ENCODE data around the gene CMKLR1.

CMKLR1 gene

DNA sequence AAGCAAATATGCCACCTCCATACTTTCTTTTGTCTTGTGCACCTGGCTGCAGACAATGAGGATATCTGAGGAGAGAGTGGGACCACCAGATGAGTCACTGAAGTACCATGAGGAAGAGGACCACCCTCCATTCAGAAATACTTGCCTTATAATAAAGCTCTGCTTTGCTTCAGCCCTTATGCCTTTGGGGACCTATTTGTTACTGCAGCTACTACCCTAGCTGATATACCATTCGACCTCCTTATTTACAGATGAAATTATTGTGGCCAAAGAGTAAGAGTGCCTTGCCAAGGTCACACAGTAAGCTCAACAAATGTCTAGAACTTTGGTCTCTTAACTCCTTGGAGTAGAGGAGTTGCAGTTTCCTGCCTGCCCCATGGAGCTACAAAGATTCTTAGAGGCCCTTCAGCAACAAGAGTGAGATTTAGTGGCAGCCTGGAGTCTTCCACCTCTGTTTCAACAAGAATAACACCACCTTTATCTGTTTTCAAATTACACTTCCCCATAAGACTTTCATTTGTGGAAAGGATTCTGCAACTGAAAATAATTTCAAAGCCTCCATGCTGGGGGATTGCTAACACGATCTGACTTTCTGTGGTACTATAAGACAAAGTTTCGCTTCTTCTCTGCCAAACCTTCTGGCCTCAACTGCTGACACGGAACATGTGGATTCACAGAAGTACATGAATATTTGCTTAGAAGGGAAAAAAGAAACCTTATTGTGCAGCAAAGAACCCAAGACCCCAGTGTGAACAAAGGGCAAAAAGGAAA is 3.6 kb downstream of the CMKLR1 start:
- DNase-seq (ENCODE audit: low spot score): no peak

DNA sequence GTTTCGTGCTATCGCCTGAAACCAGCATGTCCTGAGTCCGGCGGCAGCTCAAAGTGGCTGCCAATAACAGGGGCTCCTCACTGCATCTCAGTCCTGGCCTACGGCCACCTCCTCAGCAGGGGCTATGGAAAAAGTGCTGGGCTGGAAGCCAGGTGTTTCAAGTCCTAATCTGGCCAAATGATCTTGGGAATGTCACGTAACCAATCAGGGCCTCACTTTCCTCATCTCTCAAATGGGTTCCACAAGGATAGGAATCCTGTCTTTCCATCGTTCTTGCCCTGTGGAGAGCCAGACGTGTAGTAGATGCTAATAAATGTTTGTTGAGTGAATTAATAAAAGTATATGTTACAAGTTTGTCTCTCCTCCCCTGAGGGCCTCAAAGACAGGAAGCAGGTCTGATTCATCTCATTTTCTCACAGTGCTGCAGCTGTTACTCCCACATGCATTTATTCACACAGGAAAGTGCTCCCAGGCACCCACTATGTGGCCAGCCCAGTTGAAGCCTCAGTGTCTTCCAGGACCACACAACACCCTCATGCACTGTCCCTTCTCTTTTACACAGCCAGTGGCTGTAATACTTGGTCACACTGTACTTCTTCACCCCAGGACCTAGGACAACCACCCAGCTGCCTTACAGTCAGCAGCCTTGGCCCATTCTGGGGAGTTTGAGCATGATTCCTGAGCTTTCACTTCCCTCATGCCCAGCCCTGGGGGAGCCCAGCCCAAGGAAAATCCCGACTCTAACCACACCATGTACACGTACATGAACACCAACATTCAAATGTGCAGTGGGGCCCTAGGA is 5.0 kb downstream of the CMKLR1 start:
- DNase-seq (ENCODE audit: low spot score): peak; percentile 39

DNA sequence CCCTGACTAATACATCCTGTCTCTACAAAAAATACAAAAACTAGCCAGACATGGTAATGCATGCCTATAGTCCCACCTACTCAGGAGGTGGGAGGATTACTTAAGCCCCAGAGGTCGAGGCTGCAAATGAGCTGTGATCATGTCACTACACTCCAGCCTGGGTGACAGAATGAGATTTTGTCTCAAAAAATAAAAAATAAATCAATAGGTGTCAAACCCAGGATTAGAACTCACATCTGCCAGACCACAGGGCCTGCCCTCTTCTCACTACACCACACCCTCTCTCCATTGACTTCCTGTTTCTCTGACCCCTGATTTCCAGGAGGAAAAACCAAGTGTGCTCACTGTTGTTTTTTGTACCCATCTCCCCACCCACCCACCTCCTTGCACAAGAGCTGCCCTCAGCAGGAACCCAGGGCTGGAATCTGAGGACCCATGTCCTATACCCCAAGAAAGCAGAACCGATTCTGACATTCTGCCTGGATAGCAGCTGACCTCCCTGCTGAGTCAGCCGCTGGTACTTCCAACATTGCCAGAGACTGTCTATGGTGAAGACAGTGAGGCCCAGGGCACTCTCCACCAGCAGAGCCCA is 6.2 kb downstream of the CMKLR1 start:
- peak; percentile 56 for DNase-seq (ENCODE audit: low spot score)

DNA sequence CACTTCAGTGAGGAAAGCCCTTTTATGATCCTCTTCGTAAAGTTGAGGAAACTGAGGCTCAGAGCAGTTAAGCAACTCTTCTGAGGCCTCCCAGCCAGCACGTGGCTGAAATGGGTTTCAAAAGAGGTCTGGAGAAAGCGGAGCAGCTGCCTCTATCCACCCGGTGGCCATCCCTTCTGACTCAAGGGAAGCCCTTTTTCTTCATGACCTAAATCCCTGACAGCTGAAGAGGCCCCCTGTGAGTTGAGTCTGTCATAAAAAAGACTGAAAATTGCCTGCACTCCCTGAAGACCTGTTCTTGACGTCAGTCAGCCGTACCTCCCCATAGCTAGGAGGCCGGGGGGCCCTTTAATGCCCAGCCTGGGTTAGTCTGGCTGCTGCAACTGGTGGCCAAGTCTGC is 10.7 kb downstream of the CMKLR1 start:
- DNase-seq (ENCODE audit: low spot score): no peak

DNA sequence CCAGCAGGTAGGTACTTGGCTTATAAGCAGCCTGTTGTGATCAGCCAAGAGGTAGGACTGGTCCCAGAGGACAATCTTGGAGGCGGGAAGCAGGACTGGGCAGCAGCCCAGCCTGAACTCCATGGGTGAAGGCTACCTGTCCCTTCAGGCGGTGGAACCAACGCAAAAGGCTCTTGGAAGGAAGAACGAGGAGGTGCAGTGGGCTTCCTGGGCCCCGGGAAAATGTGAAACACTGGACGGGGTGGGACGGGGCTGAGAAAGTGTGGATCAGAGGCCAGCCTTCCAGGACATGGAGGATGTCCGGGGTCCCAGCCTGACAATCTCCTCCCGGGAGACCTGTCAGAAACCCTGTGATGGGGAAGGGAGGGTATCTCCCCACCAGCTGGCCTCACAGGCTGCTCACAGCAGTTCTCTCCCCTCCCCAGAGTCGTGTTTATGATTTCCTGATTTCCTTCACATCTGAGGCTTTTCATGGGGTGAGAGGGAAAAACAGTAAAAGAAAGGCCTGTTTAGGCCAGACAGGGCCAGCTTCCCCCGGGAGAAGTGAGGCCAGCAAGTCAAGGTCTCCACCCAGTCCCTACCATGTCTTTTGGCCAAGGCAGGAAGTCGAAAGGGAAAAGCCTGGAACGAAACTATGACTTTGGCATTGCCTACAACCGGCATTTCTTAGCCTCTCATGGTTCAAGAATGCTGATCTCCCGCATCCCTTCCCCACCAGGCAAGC is 11.3 kb downstream of the CMKLR1 start:
- DNase-seq (ENCODE audit: low spot score): peak; percentile 26

DNA sequence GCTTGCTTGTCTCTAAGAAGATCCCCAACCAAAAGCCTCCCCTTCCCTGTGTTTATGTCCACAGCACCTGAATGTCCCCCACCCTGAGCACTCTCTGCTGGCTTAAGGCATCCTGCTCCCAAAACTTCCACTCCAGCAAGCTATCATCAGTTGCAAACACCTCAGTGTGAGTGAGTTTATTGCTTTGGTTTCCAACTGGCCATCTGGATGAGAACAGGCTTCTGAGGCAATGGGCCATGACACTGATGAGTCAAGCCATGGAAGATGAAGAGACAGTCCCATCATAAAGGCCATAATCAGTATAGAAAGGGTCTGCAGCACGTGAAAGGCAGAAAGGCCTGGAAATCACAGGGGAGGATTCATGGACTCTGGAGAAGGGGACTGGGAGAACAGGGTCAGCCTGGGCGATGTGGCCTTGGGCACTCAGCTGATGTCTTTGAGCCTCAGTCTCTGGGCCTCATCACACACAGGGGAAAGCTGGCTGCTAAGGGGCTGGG is 12.8 kb downstream of the CMKLR1 start:
- DNase-seq (ENCODE audit: low spot score): no peak

DNA sequence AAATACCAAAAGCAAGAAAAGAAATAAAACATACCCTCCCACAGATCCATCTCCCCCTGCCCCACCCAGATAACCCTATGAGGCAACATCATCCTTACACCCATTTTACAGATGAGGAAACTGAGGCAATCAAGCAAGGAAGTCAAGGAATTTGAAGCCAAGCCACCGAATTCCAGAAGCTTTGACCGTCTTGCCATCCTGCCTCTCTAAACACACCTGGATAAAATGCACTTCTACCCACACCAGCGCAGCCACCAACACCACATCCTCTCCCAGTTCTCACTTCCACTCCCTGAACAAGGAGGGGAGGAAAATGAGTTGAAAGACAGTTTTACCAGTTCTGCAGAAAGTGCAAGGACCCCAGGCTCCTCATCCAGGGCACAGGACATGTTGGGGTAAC is 13.6 kb downstream of the CMKLR1 start:
- no peak for DNase-seq (ENCODE audit: low spot score)

DNA sequence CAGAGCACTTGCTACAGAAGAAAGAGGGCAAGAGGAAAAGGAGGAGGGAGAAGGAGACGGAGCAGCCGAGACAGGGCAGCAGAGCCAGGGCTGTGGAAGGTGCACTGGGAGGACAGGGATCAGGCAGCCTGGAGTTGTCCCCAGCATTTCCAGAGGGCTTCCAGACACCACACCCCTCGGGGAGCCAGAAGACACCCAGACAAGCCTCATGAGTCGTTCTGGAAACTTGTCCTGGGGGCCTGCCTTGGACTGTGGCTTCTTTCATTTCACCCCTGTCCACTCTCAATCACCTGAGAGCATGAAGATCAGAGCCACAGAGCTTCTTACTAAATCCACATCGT is 14.1 kb downstream of the CMKLR1 start:
- DNase-seq (ENCODE audit: low spot score): no peak

DNA sequence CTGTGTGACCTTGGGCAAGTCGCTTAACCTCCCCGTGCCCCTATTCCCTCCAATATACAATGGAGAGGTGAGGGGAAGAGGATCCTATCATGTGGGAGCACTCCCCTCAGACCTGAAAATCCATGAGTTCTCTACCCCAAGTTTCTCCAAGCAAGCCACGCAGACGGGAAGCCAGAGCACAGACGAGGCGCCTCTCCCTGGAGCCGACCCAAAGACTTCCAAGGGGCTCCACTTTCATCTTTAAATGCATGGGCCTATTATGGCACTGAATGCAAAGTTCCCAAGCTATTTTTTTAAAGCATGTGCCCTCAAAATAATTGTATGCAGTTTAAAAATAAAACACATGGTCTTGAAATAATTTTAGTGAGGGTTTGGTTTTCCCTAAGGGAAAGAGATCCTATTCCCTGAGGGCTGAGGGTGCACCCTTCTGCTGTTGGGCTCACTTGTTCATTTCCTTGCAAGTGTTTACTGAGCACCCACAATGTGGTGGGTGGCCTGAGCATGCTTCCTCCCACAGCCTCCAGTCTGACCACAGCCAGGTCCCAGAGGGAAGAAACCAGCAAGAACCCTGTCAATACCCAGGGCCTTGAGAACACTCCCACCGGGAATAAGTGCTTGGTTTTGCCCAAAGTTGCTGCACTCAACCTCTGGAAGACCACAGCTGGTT is 14.6 kb downstream of the CMKLR1 start:
- no peak for DNase-seq (ENCODE audit: low spot score)

DNA sequence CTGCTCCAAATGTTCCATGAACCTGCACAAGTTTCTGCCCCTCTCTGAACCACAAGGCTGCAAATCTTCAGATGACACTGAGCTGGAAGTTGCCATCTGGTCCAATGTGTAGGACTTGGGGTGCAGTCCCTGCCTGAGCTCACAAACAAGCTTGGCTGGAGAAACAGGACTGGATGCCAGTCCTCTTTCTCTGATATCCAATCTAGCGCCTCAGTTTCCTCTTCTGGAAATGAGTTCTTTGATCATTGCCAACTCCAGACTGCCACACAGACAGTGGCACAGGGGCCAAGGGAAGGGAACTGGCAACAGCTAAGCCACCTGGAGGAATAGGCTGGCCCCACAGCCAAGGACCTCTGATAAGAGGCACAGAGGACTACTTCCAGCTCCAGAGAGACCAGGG is 15.5 kb downstream of the CMKLR1 start:
- DNase-seq (ENCODE audit: low spot score): no peak

DNA sequence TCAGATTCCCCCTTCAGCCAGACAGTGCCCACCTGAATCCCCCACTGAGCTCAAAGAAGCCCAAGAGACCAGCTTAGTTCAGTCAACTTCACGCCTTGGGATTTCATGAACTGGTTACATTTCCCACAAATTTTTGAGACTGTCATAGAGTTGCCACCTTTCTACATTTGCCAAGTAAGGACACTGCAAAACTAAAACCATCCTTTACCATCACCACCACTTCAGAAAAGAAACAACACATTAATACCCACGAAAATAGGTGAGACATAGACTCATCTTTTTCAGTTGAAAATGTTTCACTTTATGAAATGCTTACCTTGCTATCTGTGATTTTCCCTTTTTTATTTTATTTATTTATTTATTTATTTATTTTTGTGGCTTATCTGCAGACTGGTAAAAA is 16.1 kb downstream of the CMKLR1 start:
- DNase-seq (ENCODE audit: low spot score): no peak

DNA sequence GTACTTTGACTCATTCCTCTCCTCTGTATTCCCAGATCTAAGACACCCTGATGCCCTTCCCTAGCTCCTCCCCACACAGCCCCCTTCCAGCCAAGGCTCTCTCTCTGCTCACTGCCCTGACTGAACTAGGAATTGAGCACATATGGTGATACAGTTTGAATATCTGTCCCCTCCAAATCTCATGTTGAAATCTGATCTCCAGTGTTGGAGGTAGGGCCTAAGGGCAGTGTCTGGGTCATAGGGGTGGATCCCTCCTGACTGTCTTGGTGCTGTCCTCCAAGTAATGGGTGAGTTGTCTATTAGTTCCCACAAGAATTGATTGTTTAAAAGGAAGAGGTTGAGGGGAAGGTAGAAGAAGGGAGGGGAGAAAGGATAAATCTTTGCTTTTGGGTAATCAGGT is 17.4 kb downstream of the CMKLR1 start:
- no peak for DNase-seq (ENCODE audit: low spot score)

DNA sequence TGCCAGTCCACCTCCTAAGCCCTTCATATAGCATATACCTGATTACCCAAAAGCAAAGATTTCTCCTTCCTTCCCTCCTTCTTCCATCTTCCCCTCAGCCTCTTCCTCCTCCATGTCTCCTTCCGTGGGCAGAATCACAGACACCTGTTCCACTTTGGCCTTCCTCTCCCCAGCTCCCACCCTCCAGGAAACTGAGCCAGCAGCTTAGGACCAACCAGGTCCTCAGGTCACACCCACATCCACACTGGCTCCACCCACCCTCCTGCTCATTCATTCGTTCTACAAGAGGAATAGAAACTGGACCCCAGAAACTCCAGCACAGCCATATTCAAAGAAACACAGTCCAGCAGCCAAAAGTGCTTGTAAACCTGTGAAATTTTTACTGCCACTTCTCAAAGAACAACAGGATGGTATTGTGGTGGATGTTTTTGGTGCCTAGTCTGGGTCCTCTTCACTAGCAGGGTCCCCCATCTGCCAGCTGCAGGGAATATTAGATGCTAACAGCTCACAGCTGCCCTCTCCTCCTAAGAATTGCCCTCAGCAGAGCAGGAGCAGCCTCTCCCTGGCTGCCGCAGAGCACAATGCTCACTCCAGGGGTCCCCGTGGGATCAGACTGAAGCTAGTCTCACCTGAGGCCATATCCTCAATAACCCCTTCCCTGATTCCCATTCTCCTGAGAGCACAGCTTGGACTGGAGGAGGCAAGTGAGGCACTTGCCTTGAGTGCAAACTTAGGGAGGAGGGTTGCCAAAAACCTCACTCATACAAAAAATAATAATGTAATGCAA is 18.4 kb downstream of the CMKLR1 start:
- no peak for DNase-seq (ENCODE audit: low spot score)

DNA sequence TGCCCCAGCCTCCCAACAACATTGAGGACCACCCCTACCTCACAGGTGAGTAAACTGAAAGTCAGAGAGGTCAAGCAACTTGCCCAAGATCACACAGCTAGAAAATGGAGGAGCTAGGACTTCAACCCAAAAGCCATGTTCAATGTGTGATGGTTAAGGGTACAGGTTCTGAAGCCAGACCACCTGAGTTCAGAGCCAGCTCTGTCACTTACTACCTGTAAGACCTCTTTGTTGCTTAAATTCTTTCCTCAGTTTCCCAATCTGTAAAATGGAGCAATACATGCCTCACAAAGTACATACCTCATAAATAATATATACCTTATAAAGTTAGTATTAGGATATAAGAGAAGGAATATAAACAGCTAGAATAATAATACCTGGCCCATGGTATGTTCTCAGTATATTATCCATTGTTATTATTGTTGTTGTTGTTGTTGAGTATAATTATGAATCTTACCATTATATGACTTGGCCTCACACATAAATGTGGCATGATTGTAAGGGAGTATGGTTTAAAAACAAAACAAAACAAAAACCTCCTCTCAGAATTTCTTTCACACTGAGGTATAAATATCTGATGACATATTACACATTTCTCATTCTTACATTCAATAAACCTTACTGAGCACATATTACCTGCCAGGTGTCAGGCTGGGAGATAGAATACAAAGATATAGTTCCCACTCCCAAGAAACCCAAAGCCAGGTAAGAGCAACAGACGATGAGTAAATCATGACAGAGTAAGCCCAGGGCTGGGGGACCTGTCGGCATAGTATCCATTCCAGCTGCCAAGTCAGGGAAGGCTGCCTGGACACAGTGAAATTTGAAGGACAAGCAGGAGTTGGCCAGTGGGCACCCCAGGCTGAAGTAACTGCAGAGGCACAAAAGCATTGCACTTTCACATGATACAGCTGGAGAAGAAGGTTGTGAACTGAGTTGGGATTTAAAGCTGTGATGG is 19.6 kb downstream of the CMKLR1 start:
- no peak for DNase-seq (ENCODE audit: low spot score)

DNA sequence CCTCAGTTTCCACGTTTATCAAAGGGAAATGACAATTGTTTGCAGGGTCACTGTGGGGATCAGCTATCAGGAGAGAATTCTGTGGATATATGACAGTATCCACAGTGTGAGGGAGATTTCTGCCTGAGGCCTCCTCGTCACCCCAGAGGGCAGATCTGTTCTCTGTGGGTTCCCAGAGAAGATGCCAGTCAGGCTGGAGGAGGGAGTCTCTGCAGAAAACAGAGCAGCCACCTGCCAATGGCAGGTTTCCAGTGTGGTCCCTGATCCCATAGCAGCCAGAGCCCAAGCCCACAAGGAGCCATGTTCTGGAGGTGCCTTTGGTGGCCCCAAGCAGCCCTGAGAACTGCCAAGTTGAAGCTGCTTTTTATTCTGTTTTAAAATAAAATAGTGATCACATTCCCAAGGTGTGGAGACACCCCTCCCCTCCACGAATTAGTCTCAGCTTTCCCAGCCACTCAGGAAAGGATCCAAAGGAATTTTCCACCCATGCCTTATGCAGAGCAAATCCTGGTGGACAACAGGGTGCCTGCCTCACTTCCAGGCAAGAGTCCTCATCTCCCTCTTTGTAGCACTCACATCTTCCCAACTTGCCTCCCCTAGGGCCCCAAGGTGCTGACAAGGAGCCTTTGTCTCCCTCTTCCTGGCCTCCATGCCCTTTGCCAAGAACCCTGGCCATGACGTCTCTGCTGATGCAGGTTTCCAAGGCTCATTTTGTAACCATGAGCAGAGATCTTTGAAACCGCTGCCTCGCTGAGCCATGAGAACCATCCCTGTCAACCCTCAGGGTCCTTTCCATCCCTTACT is 20.4 kb downstream of the CMKLR1 start:
- DNase-seq (ENCODE audit: low spot score): no peak

DNA sequence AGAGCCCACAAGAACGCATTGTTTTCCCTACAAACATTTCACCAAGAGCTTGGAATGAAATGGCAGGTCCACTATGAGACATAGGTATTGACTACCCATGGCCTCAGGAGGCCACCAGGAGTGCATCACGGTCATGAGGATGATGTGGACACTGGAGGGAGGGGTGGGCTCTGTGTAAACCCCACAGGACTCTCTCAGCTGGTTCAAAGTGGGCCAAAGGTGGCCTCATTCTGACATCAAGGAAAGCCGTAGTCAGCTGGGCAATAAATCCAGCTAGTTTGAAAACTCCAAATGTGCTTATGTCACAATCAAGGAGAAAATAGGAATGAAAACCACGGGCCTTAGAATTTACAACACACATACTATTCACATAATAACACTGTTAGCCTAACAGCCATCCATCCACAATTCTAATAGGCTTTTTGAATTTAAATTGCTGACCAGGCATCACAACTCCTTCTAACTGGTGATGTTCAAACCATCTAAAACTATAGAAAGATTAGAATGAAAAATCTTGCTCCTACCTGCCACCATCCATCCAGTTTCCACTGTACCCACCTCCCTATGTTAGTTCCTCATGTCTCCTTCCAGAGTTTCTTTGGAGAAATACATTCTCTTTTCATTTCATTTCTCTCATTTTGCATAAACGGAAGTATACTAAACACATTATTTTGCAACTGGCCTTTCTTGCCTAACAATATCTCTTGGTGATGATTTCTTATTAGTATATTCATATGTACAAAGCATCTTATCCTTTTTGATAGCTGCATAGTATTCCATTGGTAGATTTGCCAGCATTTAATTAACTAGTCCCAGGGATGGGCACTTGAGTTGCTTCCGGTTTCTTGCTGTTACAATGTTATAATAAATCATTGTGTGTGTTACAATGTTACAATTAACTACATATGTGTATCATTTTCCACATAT is 21.5 kb downstream of the CMKLR1 start:
- no peak for DNase-seq (ENCODE audit: low spot score)

DNA sequence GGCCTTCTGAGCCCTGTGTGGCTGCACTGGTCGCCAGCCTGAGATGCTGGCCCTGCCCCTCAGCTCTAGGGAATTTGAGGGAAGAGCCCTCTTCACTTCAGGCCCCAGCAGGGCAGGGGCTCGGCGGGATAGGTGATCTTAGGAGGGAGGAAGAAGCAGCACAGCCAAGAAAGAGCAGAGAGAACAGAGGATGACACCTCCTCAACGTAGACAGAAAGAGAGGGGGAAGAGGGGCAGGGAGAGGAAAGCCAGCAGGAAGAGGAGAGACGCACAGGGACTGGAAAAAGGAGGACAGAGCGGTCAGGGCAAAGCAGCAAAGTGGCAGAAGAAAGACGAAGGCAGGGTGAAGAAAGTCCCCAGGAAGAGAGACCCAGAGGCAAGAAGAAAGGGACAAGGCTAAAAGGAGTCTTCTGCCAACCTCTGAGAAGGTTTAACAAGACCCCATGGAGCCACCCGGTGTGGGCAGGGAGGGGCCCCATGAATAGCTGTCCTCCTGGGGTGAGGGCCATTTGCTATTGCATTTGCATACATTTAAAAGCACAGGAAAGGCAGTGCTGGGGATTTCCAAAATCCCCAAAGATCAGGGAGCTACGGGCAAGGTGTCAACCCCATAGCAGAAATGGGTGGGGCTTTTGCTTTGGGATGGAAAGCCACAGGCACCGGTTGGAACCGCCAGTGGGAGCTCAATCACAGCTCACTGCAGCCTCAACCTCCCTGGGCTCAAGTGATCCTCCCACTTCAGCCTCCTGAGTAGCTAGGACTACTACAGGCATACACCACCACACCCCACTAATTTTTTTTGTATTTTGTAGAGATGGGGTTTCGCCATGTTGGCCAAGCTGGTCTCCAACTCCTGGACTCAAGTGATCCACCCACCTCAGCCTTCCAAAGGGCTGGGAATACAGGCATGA is 22.7 kb downstream of the CMKLR1 start:
- DNase-seq (ENCODE audit: low spot score): no peak
